Spleen (tissue), 7 donors: ENCODE results near the gene ISOC1.

Source experiments
- POLR2A ChIP-seq, 3 donors: fragments of 450-650 bp; IDR thresholded peaks; one replicate each; pipeline ENCODE4 v1.5.1; 2017; ENCODE audit warnings: antibody characterized with exemption in 3 of 3, mild to moderate bottlenecking in 1 of 3
- POLR2AphosphoS5 ChIP-seq, 3 donors: sonication (generic); formaldehyde crosslinking; IDR thresholded peaks; one replicate each; pipeline ENCODE4 v1.5.1; 2017; ENCODE audit warnings: antibody characterized with exemption in 3 of 3
- TF ChIP-seq, protein P1 (sequence below), 11 experiments: fragments of 200-600 bp in 7 of 11; fragments of 450-650 bp in 4 of 11; sonication (generic) in 4 of 11; IDR thresholded peaks in 8 of 11; conservative IDR thresholded peaks in 3 of 11; 1 replicate in 7 of 11; 2 replicates in 4 of 11; pipeline versions ENCODE4 v1.4.0 to v1.8.0; 2016 to 2021; ENCODE audit warnings: antibody characterized with exemption in 11 of 11, inconsistent platforms in 4 of 11, mild to moderate bottlenecking in 1 of 11
- donor health status: DM: no; HTN: no; CAD: no; lungs with moderate emphysema.
- donor health status: DM: no; HTN: no; CAD: no.
- donor health status: DM: no; HTN: no; CAD: no.

DNA sequence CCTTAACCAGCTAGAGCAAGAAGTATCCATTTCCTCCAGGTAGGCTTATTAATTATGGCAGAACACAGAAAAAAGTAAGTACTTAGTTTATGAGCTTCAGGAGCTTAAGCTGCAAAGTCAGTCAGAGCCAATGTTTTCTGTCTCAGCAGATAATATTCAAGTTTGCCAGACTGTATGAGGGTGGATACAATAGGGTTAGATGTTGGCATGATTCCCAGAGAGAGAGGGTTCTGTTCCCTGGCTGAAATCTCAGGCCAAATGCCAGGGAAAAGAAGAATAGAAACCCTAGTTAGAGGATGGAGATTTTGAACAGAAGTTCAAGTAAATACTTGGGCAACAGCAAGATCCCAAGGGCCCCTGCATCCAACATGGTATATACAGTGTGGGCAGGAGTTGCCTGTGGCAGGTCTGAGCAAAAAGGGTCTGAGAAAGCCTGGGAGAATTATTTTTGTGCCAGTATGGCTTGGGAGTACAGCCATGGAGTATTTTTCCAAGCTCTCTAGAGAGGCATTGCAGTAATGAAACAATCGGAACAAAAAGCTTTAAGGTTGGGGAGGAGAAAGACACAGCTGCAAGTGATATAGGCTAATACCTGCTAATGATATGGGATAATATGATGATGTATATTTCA is 31.0 kb upstream of the ISOC1 start:
- TF ChIP-seq, protein P1, sequence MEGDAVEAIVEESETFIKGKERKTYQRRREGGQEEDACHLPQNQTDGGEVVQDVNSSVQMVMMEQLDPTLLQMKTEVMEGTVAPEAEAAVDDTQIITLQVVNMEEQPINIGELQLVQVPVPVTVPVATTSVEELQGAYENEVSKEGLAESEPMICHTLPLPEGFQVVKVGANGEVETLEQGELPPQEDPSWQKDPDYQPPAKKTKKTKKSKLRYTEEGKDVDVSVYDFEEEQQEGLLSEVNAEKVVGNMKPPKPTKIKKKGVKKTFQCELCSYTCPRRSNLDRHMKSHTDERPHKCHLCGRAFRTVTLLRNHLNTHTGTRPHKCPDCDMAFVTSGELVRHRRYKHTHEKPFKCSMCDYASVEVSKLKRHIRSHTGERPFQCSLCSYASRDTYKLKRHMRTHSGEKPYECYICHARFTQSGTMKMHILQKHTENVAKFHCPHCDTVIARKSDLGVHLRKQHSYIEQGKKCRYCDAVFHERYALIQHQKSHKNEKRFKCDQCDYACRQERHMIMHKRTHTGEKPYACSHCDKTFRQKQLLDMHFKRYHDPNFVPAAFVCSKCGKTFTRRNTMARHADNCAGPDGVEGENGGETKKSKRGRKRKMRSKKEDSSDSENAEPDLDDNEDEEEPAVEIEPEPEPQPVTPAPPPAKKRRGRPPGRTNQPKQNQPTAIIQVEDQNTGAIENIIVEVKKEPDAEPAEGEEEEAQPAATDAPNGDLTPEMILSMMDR (IDR thresholded peaks at IDR 0.05 in 8 of 11, conservative IDR thresholded peaks at IDR 0.05 in 3 of 11): no peak
- TF ChIP-seq POLR2AphosphoS5 (IDR thresholded peaks at IDR 0.05) (no peak), POLR2A (IDR thresholded peaks at IDR 0.05) (no peak)
